Keratinocyte (primary cell): ENCODE measurements around the gene SPOCK3.

Source experiments
- EZH2 ChIP-seq: IDR thresholded peaks from one replicate; pipeline ENCODE4 v1.6.1; 2012; ENCODE audit warnings: inconsistent platforms, mild to moderate bottlenecking, low read length, moderate library complexity
- TF ChIP-seq, protein P1 (sequence below), 3 experiments: IDR thresholded peaks in 1 of 3; conservative IDR thresholded peaks in 1 of 3; optimal IDR thresholded peaks in 1 of 3; 2 replicates in 2 of 3; 3 replicates in 1 of 3; pipeline versions ENCODE3 to v1.5.1; 2011; ENCODE audit warnings: low read length in 3 of 3, mild to moderate bottlenecking in 3 of 3, moderate library complexity in 2 of 3, control low read depth in 1 of 3, inconsistent platforms in 1 of 3; ENCODE audit not compliant: insufficient read depth in 2 of 3; ENCODE audit errors: extremely low read depth in 1 of 3

DNA sequence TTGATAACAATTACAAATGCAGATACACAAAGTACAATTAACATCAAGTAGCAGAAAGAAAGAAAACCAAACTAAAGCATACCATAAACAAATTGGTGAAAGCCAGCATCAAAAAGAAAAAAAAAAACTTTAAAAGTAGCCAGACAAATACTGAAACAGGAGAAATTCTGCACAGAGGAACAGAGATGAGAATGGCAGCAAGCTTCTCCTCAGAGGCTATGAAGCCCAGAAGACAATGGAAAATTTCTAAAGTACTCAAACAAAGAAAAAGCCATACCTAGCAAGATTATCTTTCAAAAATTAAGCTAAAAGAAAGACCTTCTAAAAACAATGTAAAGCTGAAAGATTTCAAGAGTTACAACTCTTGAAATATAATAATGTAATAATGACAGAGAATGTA, 471.3 kb downstream of the SPOCK3 start:
- TF ChIP-seq, protein P1, sequence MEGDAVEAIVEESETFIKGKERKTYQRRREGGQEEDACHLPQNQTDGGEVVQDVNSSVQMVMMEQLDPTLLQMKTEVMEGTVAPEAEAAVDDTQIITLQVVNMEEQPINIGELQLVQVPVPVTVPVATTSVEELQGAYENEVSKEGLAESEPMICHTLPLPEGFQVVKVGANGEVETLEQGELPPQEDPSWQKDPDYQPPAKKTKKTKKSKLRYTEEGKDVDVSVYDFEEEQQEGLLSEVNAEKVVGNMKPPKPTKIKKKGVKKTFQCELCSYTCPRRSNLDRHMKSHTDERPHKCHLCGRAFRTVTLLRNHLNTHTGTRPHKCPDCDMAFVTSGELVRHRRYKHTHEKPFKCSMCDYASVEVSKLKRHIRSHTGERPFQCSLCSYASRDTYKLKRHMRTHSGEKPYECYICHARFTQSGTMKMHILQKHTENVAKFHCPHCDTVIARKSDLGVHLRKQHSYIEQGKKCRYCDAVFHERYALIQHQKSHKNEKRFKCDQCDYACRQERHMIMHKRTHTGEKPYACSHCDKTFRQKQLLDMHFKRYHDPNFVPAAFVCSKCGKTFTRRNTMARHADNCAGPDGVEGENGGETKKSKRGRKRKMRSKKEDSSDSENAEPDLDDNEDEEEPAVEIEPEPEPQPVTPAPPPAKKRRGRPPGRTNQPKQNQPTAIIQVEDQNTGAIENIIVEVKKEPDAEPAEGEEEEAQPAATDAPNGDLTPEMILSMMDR (optimal IDR thresholded peaks at IDR 0.05 in 1 of 3, IDR thresholded peaks at IDR 0.05 in 1 of 3, conservative IDR thresholded peaks at IDR 0.05 in 1 of 3; ENCODE audit: extremely low read depth in 1 of 3, insufficient read depth in 2 of 3, low read length in 3 of 3) = no peak
- no peak for TF ChIP-seq EZH2
